HG03175 (cell line): ENCODE data around the gene ARHGAP10.
A peak's percentile ranks its signal among the peaks of the same experiment; 100 is the strongest.
"Not testable (repeated sequence)": the region's sequence is repeated elsewhere in the genome, so short reads cannot be mapped to it uniquely, and the experiment has no call there.

Source experiments
- ATAC-seq: cut with Tn5 transposase; IDR thresholded peaks from one replicate; pipeline ENCODE4 v1.9.1; 2021; ENCODE audit warnings: mild to moderate bottlenecking, moderate library complexity; ENCODE audit not compliant: unreplicated experiment

ARHGAP10 gene

DNA sequence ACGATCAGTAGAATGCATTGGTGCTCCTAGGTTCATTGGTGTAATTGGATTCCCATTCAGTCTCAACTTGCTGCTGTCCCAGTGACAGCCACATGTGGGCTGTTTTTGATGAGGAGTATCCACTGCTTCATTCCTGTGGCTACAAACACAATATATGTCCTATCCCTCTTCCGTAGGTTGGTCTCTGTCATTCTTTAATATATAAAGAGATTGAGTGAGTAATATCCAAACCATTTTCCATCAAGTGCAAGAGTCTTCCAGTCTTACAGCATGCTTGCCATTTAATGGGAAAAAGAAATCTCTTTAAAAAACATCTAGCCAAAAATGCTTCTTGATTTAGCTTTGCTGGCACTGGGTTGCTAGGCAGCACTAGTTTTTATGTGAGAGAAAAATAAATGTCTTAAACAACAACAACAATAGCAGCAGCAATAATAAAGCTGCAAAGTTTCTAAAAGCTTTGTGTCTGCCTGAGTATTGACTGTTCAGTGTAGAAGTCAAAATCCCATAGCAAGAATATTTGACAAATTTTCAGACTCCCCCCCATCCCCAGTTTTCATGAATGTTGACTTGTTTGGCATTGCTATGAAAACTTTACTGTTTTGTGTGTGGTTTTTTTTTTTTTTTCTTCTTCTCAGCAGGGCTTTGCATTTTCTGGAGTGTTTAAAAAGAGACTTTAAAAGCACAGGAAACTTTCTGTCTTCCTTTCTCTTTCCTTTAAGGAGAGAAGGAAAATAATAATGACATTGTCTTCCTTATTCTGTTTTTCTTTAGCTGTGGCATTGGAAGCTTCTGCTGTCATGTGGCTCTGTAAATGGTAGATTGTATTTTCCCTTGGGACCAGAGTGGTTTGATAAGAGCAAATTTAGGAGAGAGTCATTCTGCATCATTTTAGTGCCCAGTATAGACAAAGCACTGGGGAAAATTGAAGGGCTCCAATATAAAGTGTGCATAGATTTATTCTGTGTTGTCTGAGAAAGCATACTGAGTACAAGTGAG, 244.3 kb downstream of the ARHGAP10 start:
- ATAC-seq = no peak

DNA sequence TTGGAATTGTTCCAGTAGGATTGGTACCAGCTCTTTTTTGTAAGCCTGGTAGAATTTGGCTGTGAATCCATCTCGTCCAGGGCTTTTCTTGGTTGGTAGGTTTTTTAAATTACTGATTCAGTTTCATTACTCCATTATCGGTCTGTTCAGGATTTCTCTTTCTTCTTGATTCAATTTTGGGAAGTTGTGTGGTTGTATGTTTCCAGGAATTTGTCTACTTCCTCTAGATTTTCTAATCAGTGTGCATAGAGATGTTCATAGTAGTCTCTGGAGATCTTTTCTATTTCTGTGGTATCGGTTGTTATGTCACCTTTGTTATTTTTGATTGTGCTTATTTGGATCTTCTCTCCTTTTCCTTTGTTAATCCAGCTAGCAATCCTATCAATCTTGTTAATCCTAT, 248.7 kb downstream of the ARHGAP10 start:
- ATAC-seq = no peak

DNA sequence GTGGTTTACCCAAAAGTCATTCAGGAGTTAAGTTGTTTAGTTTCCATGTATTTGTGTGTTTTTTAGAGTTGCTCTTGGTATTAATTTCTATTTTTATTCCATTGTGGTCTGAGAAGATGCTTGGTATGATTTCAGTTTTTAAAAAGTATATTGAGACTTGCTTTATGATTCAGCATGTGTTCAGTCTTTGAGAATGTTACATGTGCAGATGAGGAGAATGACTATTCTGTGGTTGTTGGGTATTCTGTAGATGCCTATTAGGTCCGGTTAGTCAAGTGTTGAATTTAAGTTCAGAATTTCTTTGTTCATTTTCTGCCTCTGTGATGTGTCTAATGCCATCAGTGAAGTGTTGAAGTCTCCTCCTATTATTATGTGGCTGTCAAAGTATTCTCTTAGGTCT, 249.4 kb downstream of the ARHGAP10 start:
- peak; percentile 93 for ATAC-seq

DNA sequence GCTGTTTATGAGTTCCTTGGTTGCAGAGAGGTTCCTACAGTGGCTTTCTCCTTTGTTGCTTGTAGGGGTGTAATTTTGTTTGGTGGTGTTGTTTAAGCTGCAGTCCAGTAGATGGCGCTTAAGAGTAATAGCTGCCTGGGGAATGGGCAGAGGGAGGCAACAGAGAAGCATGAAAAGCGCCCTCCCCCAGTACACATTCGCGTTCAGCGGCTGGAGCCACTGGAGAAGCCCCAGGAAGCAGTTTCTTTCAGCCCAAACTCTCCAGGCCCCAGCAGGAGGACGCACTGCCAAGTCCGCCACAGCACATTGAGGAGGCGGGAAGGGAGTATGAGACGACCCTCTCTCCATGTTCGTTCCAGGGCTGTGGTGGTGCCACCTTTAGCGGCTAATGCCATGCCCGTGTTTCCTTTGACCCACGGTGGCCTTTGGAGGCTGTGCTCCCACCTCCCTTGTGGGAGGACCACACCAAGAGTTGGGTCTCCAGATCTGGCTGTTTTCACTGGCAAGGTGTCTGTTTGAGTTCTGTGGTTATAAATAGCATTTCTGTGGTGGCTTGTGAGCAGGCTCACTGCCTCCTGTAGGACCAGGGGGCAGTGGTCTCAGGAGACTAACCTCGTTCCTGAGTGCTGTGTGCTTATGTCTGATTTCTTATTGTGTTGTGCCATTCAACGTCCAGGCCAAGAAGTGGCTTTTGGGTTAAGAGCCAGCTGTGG, 252.3 kb downstream of the ARHGAP10 start:
- no peak for ATAC-seq

DNA sequence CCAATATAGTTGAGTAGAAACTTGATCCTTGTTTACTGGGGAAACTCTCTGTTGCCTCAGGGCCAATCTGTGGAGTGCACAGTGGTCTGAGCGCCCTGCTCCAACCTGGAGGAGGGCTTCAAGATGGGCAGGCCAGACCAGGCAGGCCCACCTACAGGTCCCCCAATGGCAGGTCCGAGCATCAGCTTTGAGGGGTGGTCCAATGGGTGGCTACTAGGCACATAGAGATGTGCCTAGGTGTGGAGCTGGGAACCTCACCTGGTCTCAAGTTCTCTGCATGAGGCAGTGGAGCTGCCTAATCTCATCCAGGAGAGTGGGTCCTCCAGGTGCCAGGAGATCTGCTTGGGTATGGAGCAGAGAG, 252.9 kb downstream of the ARHGAP10 start:
- ATAC-seq = no peak

DNA sequence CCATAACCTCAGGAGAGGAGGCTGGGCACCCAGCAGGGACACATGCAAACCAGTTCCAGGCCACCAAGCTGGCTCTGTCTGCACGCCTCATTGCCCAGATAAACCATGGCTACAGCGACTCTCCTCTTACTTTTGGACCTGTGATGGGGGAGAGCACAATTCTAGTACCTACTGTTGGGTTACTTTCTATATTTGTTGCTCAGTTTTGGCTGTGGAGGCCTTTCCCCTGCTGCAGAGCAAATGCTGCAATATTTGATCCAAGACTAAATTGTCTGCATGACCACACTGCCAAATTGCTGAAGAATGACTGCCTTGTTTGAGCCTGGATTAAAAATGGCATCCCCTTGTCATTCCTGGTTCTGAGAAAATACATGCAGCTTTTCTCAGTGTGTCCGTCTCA, 253.5 kb downstream of the ARHGAP10 start:
- ATAC-seq = no peak

DNA sequence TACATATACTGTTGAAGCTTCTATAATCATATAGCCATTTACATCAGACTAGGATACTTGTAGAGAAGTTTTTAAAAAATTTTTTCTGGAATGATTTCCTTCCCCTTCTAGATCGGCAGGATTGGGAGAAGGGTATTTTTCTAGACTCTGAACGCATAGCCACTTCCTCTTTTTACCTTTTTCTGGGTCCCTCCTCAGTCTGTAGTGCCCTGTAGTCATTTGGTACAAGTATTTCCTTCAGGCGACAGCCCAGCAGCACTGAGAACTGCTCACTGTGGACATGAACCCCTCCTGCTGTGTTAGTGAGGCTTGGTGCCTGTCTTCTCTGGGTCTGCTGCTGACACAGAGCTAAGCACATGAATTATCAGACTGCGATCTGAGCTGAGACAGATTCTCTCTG, 255.4 kb downstream of the ARHGAP10 start:
- peak; percentile 65 for ATAC-seq

DNA sequence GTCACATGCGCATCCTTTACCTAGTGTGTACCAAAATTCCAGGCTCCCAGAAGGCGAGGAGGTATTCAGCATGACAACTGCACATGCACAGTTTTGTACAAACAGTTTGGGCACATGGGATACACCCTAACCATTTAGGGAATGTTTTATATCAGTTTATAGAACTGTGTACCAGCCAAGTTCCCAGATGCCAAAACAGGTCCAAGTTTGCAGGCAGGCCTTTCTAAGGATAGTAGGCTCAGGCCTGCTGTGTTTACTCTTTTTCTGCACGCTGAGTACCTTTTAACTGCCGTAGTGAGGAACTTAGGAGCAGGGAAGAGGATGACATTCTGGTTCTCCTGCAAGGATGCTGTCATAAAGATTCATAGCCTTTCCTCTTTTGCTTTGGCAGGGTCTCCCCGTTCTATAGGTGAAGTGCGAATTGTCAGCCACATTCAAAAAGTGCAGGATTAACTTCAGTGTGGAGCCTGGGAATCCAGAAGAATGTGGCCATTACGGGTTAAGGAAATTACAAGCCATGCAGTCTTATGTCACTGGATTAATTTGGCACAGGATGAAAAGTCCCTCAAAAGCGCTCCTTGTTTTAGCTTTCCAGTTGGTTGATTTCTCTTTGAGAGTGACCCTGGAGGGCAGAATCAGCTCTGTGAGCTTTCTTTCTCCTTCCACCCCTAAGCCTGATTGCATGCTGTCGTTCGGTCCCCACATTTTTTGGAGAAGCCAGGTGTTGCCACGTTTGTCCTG, 259.8 kb downstream of the ARHGAP10 start:
- ATAC-seq = no peak

DNA sequence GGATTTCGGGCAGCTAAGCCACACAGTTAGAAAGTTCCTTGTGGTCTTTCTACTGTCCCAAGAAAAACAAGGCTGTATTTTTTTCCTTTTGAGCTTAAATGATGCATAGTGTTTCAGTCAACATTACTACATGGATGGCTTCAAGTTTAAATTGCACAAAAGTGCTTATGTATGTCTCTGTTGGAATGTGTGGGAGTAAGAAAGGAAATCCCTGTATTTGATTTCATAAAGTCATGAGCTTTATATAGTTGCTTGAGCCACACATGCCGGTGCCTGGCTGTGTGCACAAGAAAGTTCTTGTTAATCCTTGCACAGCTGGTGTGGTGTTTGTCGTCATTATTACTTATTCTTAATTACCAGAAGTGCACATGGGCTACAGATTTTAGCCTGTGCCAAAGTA, 262.2 kb downstream of the ARHGAP10 start:
- no peak for ATAC-seq

DNA sequence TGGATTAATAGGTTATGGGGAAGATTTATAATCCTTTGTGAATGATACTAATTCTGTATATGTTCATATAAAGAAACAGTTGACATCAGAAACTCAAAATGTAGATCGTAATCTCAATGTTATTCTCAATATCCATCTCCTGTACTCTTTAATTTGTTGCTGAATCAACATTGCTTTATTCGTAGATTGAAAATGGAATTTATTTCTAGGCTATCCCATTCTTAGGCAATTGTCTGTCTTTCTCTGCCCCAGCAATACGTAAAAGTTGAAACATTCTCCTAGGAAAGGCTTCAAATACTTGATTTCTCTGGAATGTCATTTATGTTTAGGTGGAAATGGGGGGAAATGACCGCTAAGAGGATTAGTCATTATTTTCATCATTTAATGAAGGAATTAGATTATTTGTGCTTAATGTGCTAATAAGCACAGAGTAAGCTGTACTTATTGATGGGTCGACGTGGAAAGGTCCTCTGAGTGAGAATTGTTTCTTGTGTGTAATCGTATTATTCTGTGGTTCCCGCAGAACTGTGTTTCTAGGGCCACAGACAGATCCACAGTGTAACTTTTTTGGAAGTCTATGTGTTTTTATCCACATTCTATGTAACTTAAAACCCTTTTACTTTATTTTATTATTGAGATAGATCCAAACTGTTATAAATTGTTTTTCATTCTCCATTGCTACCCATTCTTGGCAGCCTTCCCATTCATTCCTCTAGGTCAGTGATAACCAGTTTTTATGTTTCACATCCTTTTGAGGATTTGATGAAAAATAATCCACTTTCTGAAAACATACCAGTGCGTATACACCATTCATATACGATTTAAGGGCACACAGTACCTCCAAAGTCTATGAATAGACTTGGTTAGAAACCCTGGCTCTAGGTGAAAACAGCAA, 262.9 kb downstream of the ARHGAP10 start:
- no peak for ATAC-seq

DNA sequence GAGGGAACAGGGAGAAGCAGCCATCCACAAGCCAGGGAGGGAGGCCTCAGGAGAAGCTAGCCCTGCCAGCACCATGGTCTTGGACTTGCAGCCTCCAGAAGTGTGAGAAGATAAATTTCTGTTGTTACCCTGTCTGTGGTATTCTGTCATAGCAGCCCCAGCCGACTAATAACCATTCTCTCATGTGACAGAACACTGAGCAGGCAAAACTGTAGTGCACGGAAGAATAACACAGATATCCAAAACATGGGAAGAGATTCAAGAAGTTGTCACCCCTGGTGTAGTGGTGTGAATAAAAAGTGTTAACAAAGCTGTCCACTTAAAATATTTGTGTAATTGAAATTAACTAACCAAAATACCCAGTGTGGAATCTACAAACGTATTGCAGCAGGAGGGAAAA, 265.0 kb downstream of the ARHGAP10 start:
- no peak for ATAC-seq

DNA sequence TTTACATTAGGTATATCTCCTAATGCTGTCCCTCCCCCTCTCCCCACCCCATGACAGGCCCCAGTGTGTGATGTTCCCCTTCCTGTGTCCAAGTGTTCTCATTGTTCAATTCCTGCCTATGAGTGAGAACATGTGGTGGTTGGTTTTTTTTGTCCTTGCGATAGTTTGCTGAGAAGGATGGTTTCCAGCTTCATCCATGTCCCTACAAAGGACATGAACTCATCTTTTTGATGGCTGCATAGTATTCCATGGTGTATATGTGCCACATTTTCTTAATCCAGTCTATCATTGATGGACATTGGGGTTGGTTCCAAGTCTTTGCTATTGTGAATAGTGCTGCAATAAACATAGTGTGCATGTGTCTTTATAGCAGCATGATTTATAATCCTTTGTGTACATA, 268.1 kb downstream of the ARHGAP10 start:
- ATAC-seq = not testable (repeated sequence)

DNA sequence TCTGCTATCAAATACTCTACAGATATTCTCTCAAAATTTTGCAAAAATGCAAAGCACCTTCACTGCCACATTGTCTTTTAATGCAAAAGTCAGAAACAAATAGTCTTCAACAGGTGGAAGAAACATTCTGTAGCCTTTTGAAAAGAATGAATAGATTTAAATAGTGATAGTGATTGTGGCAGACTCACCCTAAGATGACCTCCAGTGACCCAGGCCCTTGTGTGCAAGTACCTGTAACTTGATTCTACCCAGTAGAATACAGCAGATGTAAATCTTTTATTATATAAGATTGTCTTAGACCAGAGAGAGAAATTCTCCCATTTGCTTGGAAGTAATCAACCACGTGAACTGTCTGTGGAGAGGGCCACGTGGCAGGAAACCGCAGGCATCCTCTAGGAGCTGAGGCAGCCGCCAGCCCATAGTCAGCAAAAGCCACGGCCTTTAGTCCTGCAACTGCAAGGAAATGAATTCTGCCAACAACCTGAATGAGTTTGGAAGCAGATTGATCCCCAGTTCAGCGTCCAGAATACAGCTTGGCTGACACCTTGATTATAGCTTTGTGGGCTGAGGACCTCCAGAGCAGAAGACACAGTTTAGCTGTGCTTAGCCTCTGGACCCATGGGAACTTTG, 272.5 kb downstream of the ARHGAP10 start:
- no peak for ATAC-seq

DNA sequence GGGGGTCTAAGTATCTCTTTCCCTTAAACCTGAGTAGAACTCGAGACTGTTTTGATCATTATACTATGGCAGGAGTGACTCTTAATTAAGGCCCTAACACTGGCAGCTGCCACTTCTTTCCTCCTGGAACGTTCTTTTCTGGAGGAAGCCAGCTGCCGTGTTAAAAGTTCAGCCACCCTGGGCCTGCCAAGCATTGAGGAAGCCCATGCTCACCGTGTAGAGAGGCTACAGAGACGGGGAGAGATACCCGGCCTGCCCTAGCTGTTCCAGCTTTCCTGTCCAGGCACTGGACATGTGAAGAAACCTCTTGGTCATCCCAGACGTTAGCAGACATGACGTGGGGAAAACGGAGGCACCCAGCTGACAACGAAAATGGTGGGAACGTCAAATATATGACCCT, 274.1 kb downstream of the ARHGAP10 start:
- no peak for ATAC-seq

DNA sequence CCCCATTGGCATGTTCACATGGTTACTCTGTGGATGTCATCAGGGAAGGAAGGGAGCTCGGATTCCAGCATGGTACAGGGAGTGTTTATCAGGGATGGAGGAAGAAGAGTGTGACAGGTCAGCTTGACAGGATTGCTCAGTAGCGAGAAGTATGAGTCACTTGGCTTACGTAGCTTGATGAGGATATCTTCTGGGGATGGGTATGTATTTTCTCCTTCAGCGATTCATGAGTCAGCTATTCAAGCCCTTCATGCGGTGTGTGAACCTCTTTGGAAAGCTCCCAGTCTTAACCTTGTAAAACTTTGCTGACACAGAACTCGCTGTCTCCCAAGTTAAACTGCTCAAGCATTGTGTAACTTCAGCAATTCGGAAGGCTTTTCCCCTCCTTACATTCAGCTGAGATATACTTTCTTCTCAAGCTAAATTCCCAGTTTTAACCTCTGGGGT, 275.4 kb downstream of the ARHGAP10 start:
- ATAC-seq = no peak

DNA sequence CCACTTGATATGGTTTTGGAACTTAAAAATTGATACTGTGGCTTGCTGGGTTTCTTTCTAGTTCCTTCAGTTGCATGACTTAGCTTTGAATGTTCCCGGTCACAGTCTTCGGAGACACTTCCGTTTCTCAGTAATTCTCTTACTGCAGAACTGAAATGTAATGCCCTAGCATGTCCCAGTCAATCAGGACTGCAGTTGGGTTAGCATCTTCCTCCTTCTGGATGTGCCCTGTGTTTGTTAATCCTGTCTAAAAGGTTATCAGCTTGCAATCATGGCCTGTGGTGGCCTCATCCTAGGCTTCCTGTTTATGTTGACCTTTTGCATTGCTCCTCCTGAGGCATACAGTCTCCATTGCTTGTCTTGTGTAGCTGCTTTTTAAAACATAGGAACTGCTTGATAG, 275.9 kb downstream of the ARHGAP10 start:
- no peak for ATAC-seq

DNA sequence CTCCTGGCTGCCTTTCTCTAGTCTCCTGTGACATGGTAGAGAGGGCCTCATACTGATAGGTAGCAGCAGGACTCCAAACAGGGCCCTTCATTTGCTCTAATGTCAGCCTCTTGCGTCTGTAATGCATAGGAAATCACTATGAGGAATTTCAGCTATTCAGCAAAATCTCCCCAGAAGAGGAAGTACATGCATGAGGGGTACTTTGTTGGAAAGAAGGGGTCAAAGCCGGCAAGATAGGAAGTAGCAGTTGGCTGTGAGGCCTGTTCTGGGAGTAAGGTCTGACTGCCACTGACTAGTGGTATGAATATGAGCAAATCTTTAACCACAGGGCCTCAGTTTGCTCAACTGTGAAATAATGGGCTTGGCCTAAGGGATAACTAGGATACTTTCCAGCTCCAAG, 283.2 kb downstream of the ARHGAP10 start:
- peak; percentile 43 for ATAC-seq

DNA sequence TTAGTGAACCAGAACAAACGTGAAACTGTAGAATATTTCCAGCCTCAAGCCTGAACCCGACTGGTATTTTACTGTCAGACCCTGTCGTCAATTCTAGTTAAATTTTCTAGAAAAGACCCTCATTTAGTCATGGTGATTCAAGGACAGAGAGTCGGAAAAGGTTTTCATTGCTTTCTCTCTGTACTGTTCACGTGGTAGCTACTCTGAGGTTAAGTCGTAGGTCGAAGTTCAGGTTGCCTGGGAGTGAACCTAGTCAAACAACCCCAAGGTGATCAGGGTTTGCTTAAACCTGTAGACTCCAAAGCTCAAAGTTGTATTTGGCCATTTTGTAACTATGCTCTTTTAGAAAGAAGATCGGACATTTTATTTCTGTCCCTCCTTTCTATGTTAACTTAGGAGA, 283.6 kb downstream of the ARHGAP10 start:
- no peak for ATAC-seq

DNA sequence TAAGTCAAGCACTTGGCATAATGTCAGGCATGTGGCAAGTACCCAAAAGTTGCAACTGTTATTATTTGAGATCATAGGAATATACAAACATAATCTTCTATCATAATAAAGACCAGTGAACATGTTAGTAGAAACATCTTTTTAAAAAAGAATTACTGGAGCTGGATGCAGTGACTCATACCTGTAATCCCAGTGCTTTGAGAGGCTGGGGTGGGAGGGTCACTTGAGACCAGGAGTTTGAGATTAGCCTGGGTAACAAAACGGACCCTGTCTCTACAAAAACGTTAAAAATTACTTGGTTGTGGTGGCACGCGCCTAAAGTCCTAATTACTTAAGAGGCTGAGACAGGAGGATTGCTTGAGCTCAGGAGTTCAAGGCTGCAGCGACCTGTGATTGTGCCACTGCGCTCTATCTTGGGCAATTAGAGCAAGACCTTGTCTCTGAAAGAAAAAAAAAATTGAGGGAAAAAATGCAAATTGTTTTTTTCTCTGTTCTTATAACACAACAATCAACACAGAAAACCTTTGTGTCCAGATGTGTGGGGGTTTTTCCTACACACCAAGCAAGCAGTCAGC, 284.3 kb downstream of the ARHGAP10 start:
- ATAC-seq = no peak

DNA sequence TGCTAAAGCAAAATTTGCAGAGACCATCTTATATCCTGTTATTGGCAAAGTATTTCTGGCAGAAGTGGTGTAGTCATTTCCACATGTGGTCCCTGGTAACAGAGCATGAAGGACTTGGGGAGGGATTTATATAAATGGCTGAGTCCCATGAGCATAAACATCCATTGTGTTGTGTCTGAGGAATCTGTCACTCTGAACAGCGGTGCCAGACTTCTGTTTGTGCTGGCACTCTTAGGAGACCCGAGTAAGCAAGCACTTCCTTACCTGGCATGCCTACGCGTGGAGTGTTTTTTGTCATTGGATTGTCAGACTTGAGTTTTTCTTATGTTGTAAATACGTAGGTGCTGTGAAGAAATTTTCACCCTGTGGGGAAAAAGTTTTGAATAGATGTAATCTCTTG, 285.9 kb downstream of the ARHGAP10 start:
- no peak for ATAC-seq
